K562 (cell line): ENCODE measurements around the gene PNPLA8. TPM values are rescaled to one million over a fixed set of nuclear protein-coding genes. Genes with fewer than 3 reads are reported as not detected.
A peak's percentile ranks its signal among the peaks of the same experiment; 100 is the strongest.

Source experiments
- ATAC-seq: fragments of 200-7000 bp; cut with Tn5 transposase; 3 replicates; pipeline ENCODE4 v1.9.1; 2020; ENCODE audit warnings: moderate library complexity
- BruUV-seq: library from RNA; stranded (reverse); fragments of 400-500 nt; replicated peaks from 2 replicates; lab custom pipeline; 2021; lab: Mats Ljungman, UMichigan
- CTCF ChIA-PET: fragments of 300-600 bp; formaldehyde crosslinking; extraction: SDS; loops from one replicate; lab custom pipeline; 2021; ENCODE audit warnings: low intra/inter-chr PET ratio; lab: Yijun Ruan, JAX
- POLR2A ChIA-PET: fragments of 300-600, 350-650 bp; sonication (Branson Sonifier 250); formaldehyde crosslinking; extraction: SDS; loops from one replicate; lab custom pipeline; 2021; ENCODE audit warnings: antibody characterized with exemption, inconsistent platforms; lab: Yijun Ruan, JAX
- DNase-seq, 4 experiments: peaks; one replicate each; pipeline versions ENCODE4 v3.0.0 to v3.0.0-alpha.2; 2011 to 2018; ENCODE audit warnings: low spot score in 3 of 4, mixed read lengths in 3 of 4; ENCODE audit errors: extremely low read depth in 1 of 4
- FAIRE-seq: peaks from 2 replicates; lab custom pipeline; 2011; peaks lifted over from hg19 to GRCh38; lab: Jason Lieb, UNC
- H2AFZ ChIP-seq: 2 replicates; pipeline ENCODE4 v1.6.0; 2011; ENCODE audit warnings: low read depth, low read length, control low read depth, inconsistent platforms
- H3K27ac ChIP-seq: fragments of 200-600 bp; 3 replicates; pipeline ENCODE4 v1.8.0; 2011; ENCODE audit warnings: low read depth, mild to moderate bottlenecking, control low read depth, inconsistent platforms, low read length, moderate library complexity, mixed read lengths; ENCODE audit errors: extremely low read depth
- H3K27me3 ChIP-seq, 2 experiments: fragments of 300-600 bp in 1 of 2; 2 replicates in 1 of 2; 3 replicates in 1 of 2; pipeline versions ENCODE4 v1.6.0 to v1.8.0; 2011; ENCODE audit warnings: inconsistent platforms in 2 of 2, low read length in 2 of 2, mild to moderate bottlenecking in 1 of 2, mixed read lengths in 1 of 2, moderate library complexity in 1 of 2; ENCODE audit not compliant: control insufficient read depth in 2 of 2, insufficient read depth in 2 of 2
- H3K36me3 ChIP-seq: fragments of 300-600 bp; 3 replicates; pipeline ENCODE4 v1.8.0; 2011; ENCODE audit warnings: mild to moderate bottlenecking, low read length, inconsistent platforms; ENCODE audit not compliant: control insufficient read depth, insufficient read depth
- H3K4me1 ChIP-seq, 2 experiments: fragments of 200-600 bp in 1 of 2; replicated peaks in 1 of 2; 2 replicates in 1 of 2; 3 replicates in 1 of 2; pipeline versions ENCODE4 v1.5.1 to v1.8.0; 2011; ENCODE audit warnings: inconsistent platforms in 2 of 2, low read length in 2 of 2, mild to moderate bottlenecking in 1 of 2, mixed read lengths in 1 of 2, moderate library complexity in 1 of 2; ENCODE audit not compliant: control insufficient read depth in 2 of 2, insufficient read depth in 2 of 2
- H3K4me2 ChIP-seq: 2 replicates; pipeline ENCODE4 v1.6.1; 2011; ENCODE audit warnings: low read length, control low read depth, inconsistent platforms, mixed read lengths; ENCODE audit not compliant: insufficient read depth
- H3K4me3 ChIP-seq: fragments of 200-600 bp; sonication (generic), shearing (Covaris generic); 2 replicates; pipeline ENCODE4 v1.5.1; 2016; ENCODE audit warnings: control low read depth, inconsistent platforms
- H3K79me2 ChIP-seq: fragments of 200-600 bp; 3 replicates; pipeline ENCODE4 v1.8.0; 2011; ENCODE audit warnings: low read length, inconsistent platforms; ENCODE audit not compliant: control insufficient read depth, insufficient read depth
- H3K9ac ChIP-seq, 2 experiments: 2 replicates each; pipeline versions ENCODE4 v1.6.0 to v1.6.1; 2011; ENCODE audit warnings: low read depth in 2 of 2, low read length in 2 of 2, control low read depth in 1 of 2, inconsistent platforms in 1 of 2, mild to moderate bottlenecking in 1 of 2, mixed read lengths in 1 of 2; ENCODE audit not compliant: insufficient read depth in 1 of 2
- H3K9me1 ChIP-seq: one replicate; pipeline ENCODE4 v1.6.0; 2011; ENCODE audit warnings: inconsistent platforms, mild to moderate bottlenecking, low read length, moderate library complexity; ENCODE audit not compliant: control insufficient read depth, insufficient read depth
- H3K9me3 ChIP-seq: replicated peaks from 2 replicates; pipeline ENCODE4 v1.5.1; 2011; ENCODE audit warnings: low read depth, low read length, inconsistent platforms; ENCODE audit not compliant: control insufficient read depth, insufficient read depth
- H4K20me1 ChIP-seq: replicated peaks from 2 replicates; pipeline ENCODE4 v1.6.1; 2011; ENCODE audit warnings: low read length, inconsistent platforms, mixed read lengths; ENCODE audit not compliant: control insufficient read depth, insufficient read depth
- HNRNPLL ChIP-seq: fragments of 200-400 bp; formaldehyde crosslinking; IDR thresholded peaks from 2 replicates; pipeline ENCODE4 v1.6.1; 2017; ENCODE audit warnings: low read length, low read depth, mild to moderate bottlenecking; ENCODE audit not compliant: poor library complexity, severe bottlenecking
- POLR2AphosphoS2 ChIP-seq: IDR thresholded peaks from 2 replicates; pipeline ENCODE4 v1.6.1; 2012; ENCODE audit warnings: low read length, improper control_type of control experiment
- RAD21 ChIP-seq, 2 experiments: fragments of 250-450 bp in 1 of 2; fragments of 450-650 bp in 1 of 2; sonication (Bioruptor Pico) in 1 of 2; formaldehyde crosslinking in 1 of 2; IDR thresholded peaks in 1 of 2; conservative IDR thresholded peaks in 1 of 2; 2 replicates each; pipeline versions ENCODE4 v1.4.0 to v1.8.0; 2020 to 2022; ENCODE audit warnings: mild to moderate bottlenecking in 2 of 2, moderate library complexity in 1 of 2
- SMC3 ChIP-seq: conservative IDR thresholded peaks from 2 replicates; pipeline ENCODE4 v1.6.1; 2011; ENCODE audit warnings: low read depth, low read length, improper control_type of control experiment; ENCODE audit not compliant: insufficient read depth
- ZNF23 ChIP-seq: fragments of 250-450 bp; sonication (Bioruptor Pico); IDR thresholded peaks from 2 replicates; pipeline ENCODE4 v1.4.0; 2020; ENCODE audit warnings: mild to moderate bottlenecking
- ZNF24 ChIP-seq: fragments of 450-650 bp; IDR thresholded peaks from 2 replicates; pipeline ENCODE4 v1.6.1; 2016
- ZNF324 ChIP-seq: fragments of 250-450 bp; sonication (Bioruptor Pico); IDR thresholded peaks from 2 replicates; pipeline ENCODE4 v1.4.0; 2020; ENCODE audit warnings: mild to moderate bottlenecking
- WGBS: fragments of 100-300 bp; shearing (Covaris generic); methylation state at CpG from one replicate; pipeline ENCODE4 v1.1.6; 2016; ENCODE audit warnings: low coverage, mixed read lengths; ENCODE audit not compliant: insufficient coverage; ENCODE audit errors: missing lambda C conversion rate; 5-methylcytosine and 5-hydroxymethylcytosine counted together
- in situ Hi-C: fragments of 300-500 bp; cut with MboI; formaldehyde crosslinking; loops from 4 replicates; pipeline ENCODE4 v1.15.0; 2018; ENCODE audit warnings: inconsistent platforms, mixed read lengths
- intact Hi-C: fragments of 100-400 bp; cut with micrococcal nuclease; formaldehyde crosslinking; loops from 2 replicates; pipeline ENCODE4 v1.14.2; 2022
- polyA plus RNA-seq, 8 experiments: library from polyadenylated mRNA; depleted of rRNA in 4 of 8; stranded (reverse) in 5 of 8; unstranded in 3 of 8; fragments of >200 nt; fragmentation: Nextera tagmentation in 2 of 8; fragmentation: Illumina TruSeq in 1 of 8; extraction: Ambion mirVana in 2 of 8; extraction: Trizol in 1 of 8; gene quantifications; 2 replicates each; pipeline versions ENCODE4 v1.2.1 to v1.2.3, GENCODE V29; 2011 to 2014; ENCODE audit warnings: inconsistent platforms in 1 of 8, missing spikeins in 1 of 8
- total RNA-seq, 7 experiments: library from RNA; depleted of rRNA in 6 of 7; stranded (reverse); fragments of >200 nt in 6 of 7; fragmentation: Illumina TruSeq in 2 of 7; extraction: Trizol in 2 of 7; gene quantifications; 2 replicates each; pipeline versions ENCODE4 v1.2.1 to v1.2.3, GENCODE V29; 2011 to 2021; ENCODE audit warnings: low replicate concordance in 1 of 7
- TF ChIP-seq, protein P1 (sequence below), 2 experiments: fragments of 450-650 bp; formaldehyde crosslinking in 1 of 2; IDR thresholded peaks; 2 replicates each; pipeline versions ENCODE4 v1.4.0 to v1.6.1; 2014 to 2020; ENCODE audit warnings: mild to moderate bottlenecking in 2 of 2, borderline replicate concordance in 1 of 2, low read depth in 1 of 2
- TF ChIP-seq, protein P2 (sequence below), 3 experiments: IDR thresholded peaks in 2 of 3; conservative IDR thresholded peaks in 1 of 3; 2 replicates each; pipeline ENCODE4 v1.5.1; 2011 to 2012; ENCODE audit warnings: low read length in 3 of 3, mild to moderate bottlenecking in 3 of 3, control low read depth in 2 of 3, improper control_type of control experiment in 1 of 3, inconsistent platforms in 1 of 3, low read depth in 1 of 3, mixed read lengths in 1 of 3, moderate library complexity in 1 of 3; ENCODE audit not compliant: insufficient read depth in 2 of 3
- TF ChIP-seq, protein P3 (sequence below): sonication (generic); IDR thresholded peaks from 2 replicates; pipeline ENCODE4 v1.6.1; 2016

The PNPLA8 gene
- total and polyA plus RNA-seq, 9 of the 15 experiments (the other 6 are each of a cell fraction or from before 2014, with no cell fraction given), result 12.8 to 27.6 (median 16.3) TPM

- no peaks in the 10 kb centered on the region for H4K20me1 ChIP-seq
- H3K79me2 ChIP-seq, result no peaks in the 10 kb centered on the region
- ATAC-seq (peak; percentile 87), DNase-seq (peak; percentile 52 to 60 (median 56)), FAIRE-seq (peak; percentile 91)
- no peak overlapping the region for H2AFZ ChIP-seq
- no peaks in the 10 kb centered on the region for H3K9me1 ChIP-seq
- H3K9ac ChIP-seq, result no peak overlapping the region
- no peaks in the 10 kb centered on the region for H3K36me3 ChIP-seq
- intact Hi-C loops, result loop anchor here (2.0 kb wide), 1 partner anchor 44 kb away; no protein-coding TSS in a partner anchor
- H3K4me1 ChIP-seq, result peaks cover 0 to 20% of the 10 kb centered on the region in 2 experiments; a peak in 2 of 5 replicates
- H3K4me2 ChIP-seq, result no peak overlapping the region
- CTCF ChIA-PET, result interaction anchor here (1.1 kb wide), 1 partner anchor 44 kb away, joined by 6 read pairs; no protein-coding TSS in a partner anchor
- H3K4me3 ChIP-seq, result no peak overlapping the region
- no peak overlapping the region for H3K27ac ChIP-seq
- 5% methylated on average over 2 of the region's 2 CpGs for WGBS
- no peaks in the 10 kb centered on the region for H3K9me3 ChIP-seq
- BruUV-seq, result no TSS peak
- in situ Hi-C loops, result no loop called here
- peaks cover 35 to 44% of the 10 kb centered on the region in 2 experiments for H3K27me3 ChIP-seq
- POLR2A ChIA-PET, result no interaction called here
- TF ChIP-seq RAD21 (CRISPR knock-in tag; conservative IDR thresholded peaks at IDR 0.05 in 1 of 2, IDR thresholded peaks at IDR 0.05 in 1 of 2), result peak; percentile 42 to 78; a peak in 3 of 4 replicates
- TF ChIP-seq SMC3, result peak; percentile 71; the same call in 1 of the 2 replicates
- no peak for TF ChIP-seq ZNF23 (CRISPR knock-in tag)
- no peak for TF ChIP-seq ZNF324 (CRISPR knock-in tag)
- TF ChIP-seq POLR2AphosphoS2, result no peak
- TF ChIP-seq, protein P1, sequence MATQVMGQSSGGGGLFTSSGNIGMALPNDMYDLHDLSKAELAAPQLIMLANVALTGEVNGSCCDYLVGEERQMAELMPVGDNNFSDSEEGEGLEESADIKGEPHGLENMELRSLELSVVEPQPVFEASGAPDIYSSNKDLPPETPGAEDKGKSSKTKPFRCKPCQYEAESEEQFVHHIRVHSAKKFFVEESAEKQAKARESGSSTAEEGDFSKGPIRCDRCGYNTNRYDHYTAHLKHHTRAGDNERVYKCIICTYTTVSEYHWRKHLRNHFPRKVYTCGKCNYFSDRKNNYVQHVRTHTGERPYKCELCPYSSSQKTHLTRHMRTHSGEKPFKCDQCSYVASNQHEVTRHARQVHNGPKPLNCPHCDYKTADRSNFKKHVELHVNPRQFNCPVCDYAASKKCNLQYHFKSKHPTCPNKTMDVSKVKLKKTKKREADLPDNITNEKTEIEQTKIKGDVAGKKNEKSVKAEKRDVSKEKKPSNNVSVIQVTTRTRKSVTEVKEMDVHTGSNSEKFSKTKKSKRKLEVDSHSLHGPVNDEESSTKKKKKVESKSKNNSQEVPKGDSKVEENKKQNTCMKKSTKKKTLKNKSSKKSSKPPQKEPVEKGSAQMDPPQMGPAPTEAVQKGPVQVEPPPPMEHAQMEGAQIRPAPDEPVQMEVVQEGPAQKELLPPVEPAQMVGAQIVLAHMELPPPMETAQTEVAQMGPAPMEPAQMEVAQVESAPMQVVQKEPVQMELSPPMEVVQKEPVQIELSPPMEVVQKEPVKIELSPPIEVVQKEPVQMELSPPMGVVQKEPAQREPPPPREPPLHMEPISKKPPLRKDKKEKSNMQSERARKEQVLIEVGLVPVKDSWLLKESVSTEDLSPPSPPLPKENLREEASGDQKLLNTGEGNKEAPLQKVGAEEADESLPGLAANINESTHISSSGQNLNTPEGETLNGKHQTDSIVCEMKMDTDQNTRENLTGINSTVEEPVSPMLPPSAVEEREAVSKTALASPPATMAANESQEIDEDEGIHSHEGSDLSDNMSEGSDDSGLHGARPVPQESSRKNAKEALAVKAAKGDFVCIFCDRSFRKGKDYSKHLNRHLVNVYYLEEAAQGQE (IDR thresholded peaks at IDR 0.05; ENCODE audit: borderline replicate concordance), result peak; percentile 48; the same call in 1 of the 2 replicates
- TF ChIP-seq, protein P1 (CRISPR knock-in tag; IDR thresholded peaks at IDR 0.05; ENCODE audit: low read depth), result no peak
- no peak for TF ChIP-seq HNRNPLL
- peak; percentile 58; the same call in 1 of the 2 replicates for TF ChIP-seq ZNF24
- TF ChIP-seq, protein P2, sequence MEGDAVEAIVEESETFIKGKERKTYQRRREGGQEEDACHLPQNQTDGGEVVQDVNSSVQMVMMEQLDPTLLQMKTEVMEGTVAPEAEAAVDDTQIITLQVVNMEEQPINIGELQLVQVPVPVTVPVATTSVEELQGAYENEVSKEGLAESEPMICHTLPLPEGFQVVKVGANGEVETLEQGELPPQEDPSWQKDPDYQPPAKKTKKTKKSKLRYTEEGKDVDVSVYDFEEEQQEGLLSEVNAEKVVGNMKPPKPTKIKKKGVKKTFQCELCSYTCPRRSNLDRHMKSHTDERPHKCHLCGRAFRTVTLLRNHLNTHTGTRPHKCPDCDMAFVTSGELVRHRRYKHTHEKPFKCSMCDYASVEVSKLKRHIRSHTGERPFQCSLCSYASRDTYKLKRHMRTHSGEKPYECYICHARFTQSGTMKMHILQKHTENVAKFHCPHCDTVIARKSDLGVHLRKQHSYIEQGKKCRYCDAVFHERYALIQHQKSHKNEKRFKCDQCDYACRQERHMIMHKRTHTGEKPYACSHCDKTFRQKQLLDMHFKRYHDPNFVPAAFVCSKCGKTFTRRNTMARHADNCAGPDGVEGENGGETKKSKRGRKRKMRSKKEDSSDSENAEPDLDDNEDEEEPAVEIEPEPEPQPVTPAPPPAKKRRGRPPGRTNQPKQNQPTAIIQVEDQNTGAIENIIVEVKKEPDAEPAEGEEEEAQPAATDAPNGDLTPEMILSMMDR (IDR thresholded peaks at IDR 0.05 in 2 of 3, conservative IDR thresholded peaks at IDR 0.05 in 1 of 3; ENCODE audit: insufficient read depth in 2 of 3, low read depth in 1 of 3, low read length in 3 of 3), result peak; percentile 60 to 69 (median 69)
- TF ChIP-seq, protein P3, sequence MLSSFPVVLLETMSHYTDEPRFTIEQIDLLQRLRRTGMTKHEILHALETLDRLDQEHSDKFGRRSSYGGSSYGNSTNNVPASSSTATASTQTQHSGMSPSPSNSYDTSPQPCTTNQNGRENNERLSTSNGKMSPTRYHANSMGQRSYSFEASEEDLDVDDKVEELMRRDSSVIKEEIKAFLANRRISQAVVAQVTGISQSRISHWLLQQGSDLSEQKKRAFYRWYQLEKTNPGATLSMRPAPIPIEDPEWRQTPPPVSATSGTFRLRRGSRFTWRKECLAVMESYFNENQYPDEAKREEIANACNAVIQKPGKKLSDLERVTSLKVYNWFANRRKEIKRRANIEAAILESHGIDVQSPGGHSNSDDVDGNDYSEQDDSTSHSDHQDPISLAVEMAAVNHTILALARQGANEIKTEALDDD, result peak; percentile 85
These were observed 73.2 kb downstream of the PNPLA8 start for GRCh38 chr7:108452707-108453106.
